HEK293T (cell line): ENCODE measurements around the gene TTC9C.
"Not testable (repeated sequence)": the region's sequence is repeated elsewhere in the genome, so short reads cannot be mapped to it uniquely, and the experiment has no call there.

ENCODE experiments used
- ARNT ChIP-seq: fragments of 450-650 bp; IDR thresholded peaks from 2 replicates; pipeline ENCODE4 v1.6.1; 2017; ENCODE audit warnings: mild to moderate bottlenecking
- BHLHE40 ChIP-seq: fragments of 450-650 bp; IDR thresholded peaks from 2 replicates; pipeline ENCODE4 v1.6.1; 2016; ENCODE audit warnings: mild to moderate bottlenecking, moderate library complexity, borderline replicate concordance
- ELF4 ChIP-seq: fragments of 450-650 bp; IDR thresholded peaks from 2 replicates; pipeline ENCODE4 v1.6.1; 2017; ENCODE audit warnings: antibody characterized with exemption
- FOXA1 ChIP-seq: fragments of 450-650 bp; IDR thresholded peaks from 2 replicates; pipeline ENCODE4 v1.6.1; 2016; ENCODE audit warnings: mild to moderate bottlenecking
- FOXK2 ChIP-seq: fragments of 450-650 bp; IDR thresholded peaks from 2 replicates; pipeline ENCODE4 v1.6.1; 2016; ENCODE audit warnings: mild to moderate bottlenecking
- FOXM1 ChIP-seq: fragments of 450-650 bp; IDR thresholded peaks from 2 replicates; pipeline ENCODE4 v1.6.1; 2017; ENCODE audit warnings: mild to moderate bottlenecking, borderline replicate concordance
- L3MBTL2 ChIP-seq: fragments of 450-650 bp; conservative IDR thresholded peaks from 2 replicates; pipeline ENCODE4 v1.6.1; 2016; ENCODE audit warnings: mild to moderate bottlenecking
- NFRKB ChIP-seq: fragments of 450-650 bp; IDR thresholded peaks from 2 replicates; pipeline ENCODE4 v1.6.1; 2016; ENCODE audit warnings: mild to moderate bottlenecking, moderate library complexity
- PKNOX1 ChIP-seq: fragments of 450-650 bp; IDR thresholded peaks from 2 replicates; pipeline ENCODE4 v1.6.1; 2016
- SP1 ChIP-seq: fragments of 450-650 bp; IDR thresholded peaks from 2 replicates; pipeline ENCODE4 v1.6.1; 2017
- SUZ12 ChIP-seq: fragments of 450-650 bp; IDR thresholded peaks from 2 replicates; pipeline ENCODE4 v1.6.1; 2016; ENCODE audit warnings: mild to moderate bottlenecking
- TARDBP ChIP-seq: fragments of 450-650 bp; IDR thresholded peaks from 2 replicates; pipeline ENCODE4 v1.6.1; 2016

GRCh38 chr11:62703921-62704320 lies 24.4 kb upstream of the TTC9C start:
- TF ChIP-seq PKNOX1, ARNT, SP1, L3MBTL2, FOXK2, FOXM1, NFRKB, TARDBP, BHLHE40, FOXA1, ELF4, SUZ12: not testable (repeated sequence)
